Type B pancreatic cell (in vitro differentiated cells): Measurements from ENCODE around the gene PRICKLE2. TPM values are rescaled to one million over a fixed set of nuclear protein-coding genes. Genes with fewer than 3 reads are reported as not detected.

Experiments
- DNase-seq: peaks from one replicate; pipeline ENCODE4 v3.0.0; 2021; ENCODE audit warnings: mixed read lengths; ENCODE audit not compliant: unreplicated experiment; ENCODE audit errors: extremely low spot score
- H3K27ac Mint-ChIP-seq: 2 replicates; pipeline ENCODE4 v1.8.0; 2021; ENCODE audit warnings: mild to moderate bottlenecking, mixed read lengths
- H3K27me3 Mint-ChIP-seq: 2 replicates; pipeline ENCODE4 v1.8.0; 2021; ENCODE audit warnings: mixed read lengths
- H3K36me3 Mint-ChIP-seq: 2 replicates; pipeline ENCODE4 v1.8.0; 2021; ENCODE audit warnings: mixed read lengths
- H3K4me1 Mint-ChIP-seq: one replicate; pipeline ENCODE4 v1.8.0; 2021; ENCODE audit warnings: mixed read lengths; ENCODE audit not compliant: unreplicated experiment
- H3K4me3 Mint-ChIP-seq: 2 replicates; pipeline ENCODE4 v1.8.0; 2021; ENCODE audit warnings: mild to moderate bottlenecking, mixed read lengths
- H3K9me3 Mint-ChIP-seq: 2 replicates; pipeline ENCODE4 v1.8.0; 2021; ENCODE audit warnings: mixed read lengths
- total RNA-seq: library from RNA; stranded (reverse); gene quantifications from 2 replicates; pipeline ENCODE4 v1.2.1, GENCODE V29; 2021; ENCODE audit warnings: low replicate concordance
- TF ChIP-seq, protein P1 (sequence below): fragments of 200-600 bp; sonication (generic); conservative IDR thresholded peaks from 2 replicates; pipeline ENCODE4 v1.5.0; 2021; ENCODE audit warnings: antibody characterized with exemption, mild to moderate bottlenecking

Gene PRICKLE2
- total RNA-seq, 1 donor from 2014 or later = 23.6 TPM

- no peak overlapping the region for H3K4me3 Mint-ChIP-seq
- H3K36me3 Mint-ChIP-seq = no peaks in the 10 kb centered on the region
- H3K27ac Mint-ChIP-seq = no peak overlapping the region
- H3K4me1 Mint-ChIP-seq = peaks cover 33% of the 10 kb centered on the region
- H3K9me3 Mint-ChIP-seq = peaks cover 14% of the 10 kb centered on the region
- H3K27me3 Mint-ChIP-seq = peaks cover 6% of the 10 kb centered on the region
- TF ChIP-seq, protein P1, sequence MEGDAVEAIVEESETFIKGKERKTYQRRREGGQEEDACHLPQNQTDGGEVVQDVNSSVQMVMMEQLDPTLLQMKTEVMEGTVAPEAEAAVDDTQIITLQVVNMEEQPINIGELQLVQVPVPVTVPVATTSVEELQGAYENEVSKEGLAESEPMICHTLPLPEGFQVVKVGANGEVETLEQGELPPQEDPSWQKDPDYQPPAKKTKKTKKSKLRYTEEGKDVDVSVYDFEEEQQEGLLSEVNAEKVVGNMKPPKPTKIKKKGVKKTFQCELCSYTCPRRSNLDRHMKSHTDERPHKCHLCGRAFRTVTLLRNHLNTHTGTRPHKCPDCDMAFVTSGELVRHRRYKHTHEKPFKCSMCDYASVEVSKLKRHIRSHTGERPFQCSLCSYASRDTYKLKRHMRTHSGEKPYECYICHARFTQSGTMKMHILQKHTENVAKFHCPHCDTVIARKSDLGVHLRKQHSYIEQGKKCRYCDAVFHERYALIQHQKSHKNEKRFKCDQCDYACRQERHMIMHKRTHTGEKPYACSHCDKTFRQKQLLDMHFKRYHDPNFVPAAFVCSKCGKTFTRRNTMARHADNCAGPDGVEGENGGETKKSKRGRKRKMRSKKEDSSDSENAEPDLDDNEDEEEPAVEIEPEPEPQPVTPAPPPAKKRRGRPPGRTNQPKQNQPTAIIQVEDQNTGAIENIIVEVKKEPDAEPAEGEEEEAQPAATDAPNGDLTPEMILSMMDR = no peak
- no peak for DNase-seq
Measured at GRCh38 chr3:64081235-64081630, 144.0 kb downstream of the PRICKLE2 start.

GRCh38 chr3:64080616-64081234, 144.5 kb downstream of the PRICKLE2 start:
- no peak overlapping the region for H3K27ac Mint-ChIP-seq
- TF ChIP-seq, protein P1 = no peak
- no peak overlapping the region for H3K4me3 Mint-ChIP-seq
- peaks cover 30% of the 10 kb centered on the region for H3K4me1 Mint-ChIP-seq
- H3K9me3 Mint-ChIP-seq = peaks cover 14% of the 10 kb centered on the region
- peaks cover 6% of the 10 kb centered on the region for H3K27me3 Mint-ChIP-seq
- no peaks in the 10 kb centered on the region for H3K36me3 Mint-ChIP-seq
- DNase-seq = no peak

DNA sequence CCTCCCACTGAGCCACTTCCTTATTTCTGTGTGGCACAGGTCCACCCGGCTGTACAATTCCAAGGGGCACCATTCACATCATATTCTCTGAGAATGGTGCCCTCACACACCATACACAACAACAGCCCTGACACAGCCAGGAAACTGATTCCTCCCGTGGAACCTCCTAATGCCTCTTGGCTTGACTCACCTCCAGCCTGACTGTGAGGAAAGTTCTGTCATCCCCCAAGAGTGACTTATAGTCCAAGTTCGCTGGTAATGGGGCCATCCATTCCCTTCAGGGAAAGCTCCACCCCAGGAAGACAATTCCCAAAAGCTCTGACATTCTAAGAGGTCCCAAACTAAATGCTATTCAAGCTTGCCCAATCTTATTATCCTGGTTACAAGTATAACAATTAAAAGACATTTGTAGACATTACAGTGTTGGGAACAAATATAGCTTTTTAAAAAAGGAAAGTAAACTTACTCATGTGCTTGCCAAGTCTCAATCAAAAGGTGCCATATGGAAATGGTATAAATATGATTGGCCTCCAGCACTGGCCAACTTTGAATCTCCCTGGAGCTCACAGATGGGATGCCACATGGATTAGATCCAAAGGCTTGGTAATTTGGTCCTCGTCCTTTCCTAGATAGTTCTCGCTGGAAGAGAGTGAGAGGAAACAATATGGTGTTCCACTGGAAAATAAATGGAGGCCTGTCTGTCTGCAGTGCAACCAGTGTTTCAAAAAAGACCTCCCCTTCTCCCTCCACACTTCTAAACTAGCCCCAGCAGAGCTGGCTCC, 145.7 kb downstream of the PRICKLE2 start:
- Mint-ChIP-seq H3K4me1 (peaks cover 28% of the 10 kb centered on the region), H3K27ac (no peak overlapping the region), H3K9me3 (peaks cover 8% of the 10 kb centered on the region), H3K4me3 (no peak overlapping the region), H3K27me3 (peaks cover 6% of the 10 kb centered on the region), H3K36me3 (no peaks in the 10 kb centered on the region)
- TF ChIP-seq, protein P1 = no peak
- DNase-seq = no peak

GRCh38 chr3:64078966-64079365, 146.3 kb downstream of the PRICKLE2 start:
- Mint-ChIP-seq H3K9me3 (peaks cover 9% of the 10 kb centered on the region), H3K27me3 (peaks cover 6% of the 10 kb centered on the region), H3K4me3 (no peak overlapping the region), H3K4me1 (peaks cover 29% of the 10 kb centered on the region), H3K36me3 (no peaks in the 10 kb centered on the region), H3K27ac (no peak overlapping the region)
- DNase-seq = no peak
- TF ChIP-seq, protein P1 = no peak

DNA sequence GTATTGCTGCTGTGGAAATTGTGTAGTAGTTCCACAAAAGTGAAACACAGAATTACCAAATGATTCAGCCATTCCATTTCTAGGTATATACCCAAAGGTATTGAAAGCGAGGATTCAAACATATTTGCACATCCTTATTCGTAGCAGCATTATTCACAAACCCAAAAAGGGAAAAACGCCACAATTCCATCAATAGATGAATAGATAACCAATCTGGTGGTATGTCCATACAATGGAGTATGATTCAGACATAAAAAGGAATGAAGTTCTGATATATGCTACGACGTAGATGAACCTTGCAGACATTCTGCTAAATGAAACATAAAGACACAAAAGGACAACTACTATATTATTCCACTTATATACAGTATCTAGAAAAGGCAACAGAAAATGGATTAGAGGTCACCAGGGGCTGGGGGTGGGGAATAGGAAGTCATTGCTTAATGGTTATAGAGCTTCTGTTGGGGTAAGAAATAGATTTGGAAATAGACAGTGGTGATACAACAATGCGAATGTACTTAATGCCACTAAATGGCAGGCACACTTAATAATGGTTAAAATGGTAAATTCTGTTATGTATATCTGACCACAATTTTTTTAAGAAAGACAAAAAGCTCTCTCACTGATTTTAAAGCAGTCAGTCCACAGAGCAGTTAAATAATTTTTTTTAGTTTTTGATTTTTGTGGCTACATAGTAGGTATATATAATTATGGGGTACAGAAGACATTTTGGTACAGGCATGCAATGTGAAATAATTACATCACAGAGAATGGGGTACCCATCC, 150.2 kb downstream of the PRICKLE2 start:
- no peak for DNase-seq
- Mint-ChIP-seq H3K27ac (no peak overlapping the region), H3K4me1 (peaks cover 34% of the 10 kb centered on the region), H3K36me3 (no peaks in the 10 kb centered on the region), H3K4me3 (no peak overlapping the region), H3K27me3 (peaks cover 6% of the 10 kb centered on the region), H3K9me3 (peaks cover 6% of the 10 kb centered on the region)
- TF ChIP-seq, protein P1 = no peak
